SH-SY5Y (cell line): ENCODE results near the gene PLB1.

Source experiments
- GATA2 ChIP-seq: IDR thresholded peaks from 2 replicates; pipeline ENCODE4 v1.6.1; 2011; ENCODE audit warnings: mild to moderate bottlenecking, low read depth, low read length
- GATA3 ChIP-seq: IDR thresholded peaks from 2 replicates; pipeline ENCODE4 v1.6.1; 2011; ENCODE audit warnings: low read depth, mild to moderate bottlenecking, low read length, moderate library complexity

DNA sequence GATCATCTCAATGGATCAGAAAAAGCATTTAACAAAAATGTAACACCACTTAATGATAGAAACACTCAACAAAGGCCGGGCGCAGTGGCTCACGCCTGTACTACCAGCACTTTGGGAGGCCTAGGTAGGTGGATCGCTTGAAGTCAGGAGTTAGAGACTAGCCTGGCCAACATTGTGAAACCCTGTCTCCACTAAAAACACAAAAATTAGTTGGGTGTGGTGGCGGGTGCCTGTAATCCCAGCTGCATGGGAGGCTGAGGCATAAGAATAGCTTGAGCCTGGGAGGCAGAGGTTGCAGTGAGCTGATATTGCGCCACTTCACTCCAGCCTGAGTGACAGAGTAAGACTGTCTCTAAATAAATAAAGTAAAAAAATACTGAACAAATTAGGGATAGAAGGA, 74.6 kb downstream of the PLB1 start:
- TF ChIP-seq GATA2 (no peak), GATA3 (no peak)
